SK-N-SH (cell line): ENCODE measurements around the gene KMT5B.

Source experiments
- CTCF ChIP-seq: fragments of 200-600 bp; sonication (generic); IDR thresholded peaks from 2 replicates; pipeline ENCODE4 v1.6.1; 2017; ENCODE audit warnings: antibody characterized with exemption, mild to moderate bottlenecking, moderate library complexity
- EP300 ChIP-seq, 2 experiments: IDR thresholded peaks; 2 replicates each; pipeline versions ENCODE4 v1.4.0 to v1.6.1; 2012; ENCODE audit warnings: borderline replicate concordance in 1 of 2, low read depth in 1 of 2, low read length in 1 of 2
- FOXJ3 ChIP-seq: sonication (generic); formaldehyde crosslinking; IDR thresholded peaks from 2 replicates; pipeline ENCODE4 v1.5.1; 2020; ENCODE audit warnings: mild to moderate bottlenecking, missing genetic modification reagents
- GATA2 ChIP-seq: sonication (generic); formaldehyde crosslinking; IDR thresholded peaks from 2 replicates; pipeline ENCODE4 v1.5.0; 2020; ENCODE audit warnings: mild to moderate bottlenecking, missing genetic modification reagents
- IRF3 ChIP-seq: fragments of 150-350 bp; IDR thresholded peaks from 2 replicates; pipeline ENCODE4 v1.6.1; 2016; ENCODE audit warnings: mild to moderate bottlenecking, low read depth, low read length
- JUND ChIP-seq: IDR thresholded peaks from 2 replicates; pipeline ENCODE4 v1.4.0; 2012
- MAX ChIP-seq: IDR thresholded peaks from 2 replicates; pipeline ENCODE4 v1.4.0; 2012; ENCODE audit warnings: low read depth
- MXI1 ChIP-seq: IDR thresholded peaks from 2 replicates; pipeline ENCODE4 v1.6.1; 2012; ENCODE audit warnings: mild to moderate bottlenecking, low read depth, low read length, improper control_type of control experiment
- PBX3 ChIP-seq: IDR thresholded peaks from 2 replicates; pipeline ENCODE4; 2012
- POLR2AphosphoS5 ChIP-seq: IDR thresholded peaks from 2 replicates; pipeline ENCODE4 v1.6.1; 2012; ENCODE audit warnings: low read depth, low read length
- RAD21 ChIP-seq: IDR thresholded peaks from 2 replicates; pipeline ENCODE4 v1.6.1; 2012; ENCODE audit warnings: mild to moderate bottlenecking, low read length
- REST ChIP-seq: IDR thresholded peaks from 2 replicates; pipeline ENCODE4 v1.6.1; 2012; ENCODE audit warnings: mild to moderate bottlenecking, low read depth, low read length, moderate library complexity
- RFX5 ChIP-seq: IDR thresholded peaks from 2 replicates; pipeline ENCODE4 v1.6.1; 2012; ENCODE audit warnings: mild to moderate bottlenecking, improper control_type of control experiment, low read length
- SIN3A ChIP-seq: IDR thresholded peaks from 2 replicates; pipeline ENCODE4 v1.6.1; 2012; ENCODE audit warnings: low read depth, mild to moderate bottlenecking, low read length, moderate library complexity, borderline replicate concordance

GRCh38 chr11:68224606-68225005, 11.5 kb upstream of the KMT5B start:
- TF ChIP-seq CTCF: no peak
- no peak for TF ChIP-seq MAX
- no peak for TF ChIP-seq JUND
- TF ChIP-seq EP300 (IDR thresholded peaks at IDR 0.05; ENCODE audit: borderline replicate concordance in 1 of 2, low read depth in 1 of 2, low read length in 1 of 2): no peak
- no peak for TF ChIP-seq POLR2AphosphoS5
- TF ChIP-seq RAD21: no peak
- no peak for TF ChIP-seq MXI1
- no peak for TF ChIP-seq PBX3
- no peak for TF ChIP-seq REST
- TF ChIP-seq IRF3: no peak
- TF ChIP-seq SIN3A: no peak
- TF ChIP-seq RFX5: no peak
- TF ChIP-seq FOXJ3 (CRISPR knock-in tag): no peak
- TF ChIP-seq GATA2 (CRISPR knock-in tag): no peak
